Immature natural killer cell (primary cell): Measurements from ENCODE around the gene UBE2B. TPM values are rescaled to one million over a fixed set of nuclear protein-coding genes. Genes with fewer than 3 reads are reported as not detected.
A peak's percentile ranks its signal among the peaks of the same experiment; 100 is the strongest.

Source experiments
- DNase-seq, 3 donors: peaks; one replicate each; pipeline ENCODE4 v3.0.0; 2022; ENCODE audit warnings: mixed read lengths in 1 of 3
- H3K27ac Mint-ChIP-seq, 6 donors: one replicate each; pipeline ENCODE4 v1.8.0; 2020; ENCODE audit warnings: mixed read lengths in 6 of 6, mild to moderate bottlenecking in 5 of 6, inconsistent platforms in 4 of 6, moderate library complexity in 3 of 6
- H3K27me3 Mint-ChIP-seq, 3 donors: one replicate each; pipeline ENCODE4 v1.8.0; 2020 to 2021; ENCODE audit warnings: low read depth in 3 of 3, mild to moderate bottlenecking in 3 of 3, mixed read lengths in 3 of 3, moderate library complexity in 3 of 3, inconsistent platforms in 1 of 3
- H3K36me3 Mint-ChIP-seq, 3 donors: one replicate each; pipeline ENCODE4 v1.8.0; 2020; ENCODE audit warnings: mixed read lengths in 3 of 3, inconsistent platforms in 2 of 3, mild to moderate bottlenecking in 2 of 3
- H3K4me1 Mint-ChIP-seq, 2 donors: one replicate each; pipeline ENCODE4 v1.8.0; 2020; ENCODE audit warnings: inconsistent platforms in 2 of 2, mild to moderate bottlenecking in 2 of 2, mixed read lengths in 2 of 2, moderate library complexity in 1 of 2
- H3K4me3 Mint-ChIP-seq, 5 donors: one replicate each; pipeline ENCODE4 v1.8.0; 2020; ENCODE audit warnings: mild to moderate bottlenecking in 5 of 5, mixed read lengths in 5 of 5, inconsistent platforms in 3 of 5, moderate library complexity in 3 of 5
- H3K9me3 Mint-ChIP-seq, 6 donors: one replicate each; pipeline ENCODE4 v1.8.0; 2020; ENCODE audit warnings: mild to moderate bottlenecking in 6 of 6, mixed read lengths in 6 of 6, inconsistent platforms in 4 of 6, moderate library complexity in 3 of 6
- polyA plus RNA-seq, 3 donors: library from polyadenylated mRNA; unstranded; fragments of 300-500 nt; fragmentation: Illumina TruSeq; gene quantifications; one replicate each; pipeline ENCODE4 v1.2.3, GENCODE V29; 2021

The UBE2B gene
- polyA plus RNA-seq, 3 donors from 2014 or later = 44.0 to 82.8 (median 72.8) TPM

DNA sequence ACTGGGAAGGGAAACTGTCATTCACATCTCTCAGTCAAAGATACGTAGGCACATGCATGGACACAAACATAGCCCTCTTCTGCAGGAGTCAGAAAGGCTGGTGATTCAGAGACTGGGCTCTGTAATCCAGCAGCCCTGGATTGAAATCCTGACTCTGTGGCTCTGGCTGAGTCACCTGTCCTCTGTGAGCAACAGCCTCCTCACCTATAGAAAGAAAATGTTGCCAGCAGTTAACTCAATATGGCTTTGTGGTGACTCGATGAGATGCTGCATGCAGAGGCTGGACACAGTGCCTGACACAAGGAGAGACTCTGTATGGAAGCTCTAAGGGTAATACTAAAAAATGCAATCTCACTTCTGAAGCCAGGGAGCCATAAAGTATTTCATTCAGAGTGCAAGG, 64.2 kb downstream of the UBE2B start:
- no peaks in the 10 kb centered on the region for H3K9me3 Mint-ChIP-seq
- no peaks in the 10 kb centered on the region for H3K36me3 Mint-ChIP-seq
- H3K27me3 Mint-ChIP-seq = peaks cover 0 to 2% (median 1%) of the 10 kb centered on the region in 3 donors
- H3K27ac Mint-ChIP-seq = peak overlapping the region in 4 of 6 donors; percentile 56 to 91 (median 75)
- no peak overlapping the region for H3K4me3 Mint-ChIP-seq
- DNase-seq = no peak
- H3K4me1 Mint-ChIP-seq = peaks cover 15 to 18% of the 10 kb centered on the region in 2 donors

- Mint-ChIP-seq H3K27ac (peak overlapping the region; percentile 60 to 91 (median 85)), H3K9me3 (no peaks in the 10 kb centered on the region), H3K4me1 (peaks cover 15 to 18% of the 10 kb centered on the region in 2 donors), H3K36me3 (no peaks in the 10 kb centered on the region), H3K4me3 (peak overlapping the region; percentile 43 to 71 (median 65)), H3K27me3 (peaks cover 0 to 2% (median 1%) of the 10 kb centered on the region in 3 donors)
- peak; percentile 65 to 74 (median 73) for DNase-seq
Observed at GRCh38 chr5:134436523-134437339, 65.4 kb downstream of the UBE2B start.

- H3K4me1 Mint-ChIP-seq = peaks cover 15 to 18% of the 10 kb centered on the region in 2 donors
- peak overlapping the region; percentile 60 to 91 (median 85) for H3K27ac Mint-ChIP-seq
- no peaks in the 10 kb centered on the region for H3K36me3 Mint-ChIP-seq
- peak overlapping the region in 2 of 5 donors; percentile 67 to 71 for H3K4me3 Mint-ChIP-seq
- no peaks in the 10 kb centered on the region for H3K9me3 Mint-ChIP-seq
- DNase-seq = no peak
- peaks cover 0 to 2% (median 1%) of the 10 kb centered on the region in 3 donors for H3K27me3 Mint-ChIP-seq
Observed at GRCh38 chr5:134437340-134437846, 66.0 kb downstream of the UBE2B start.

GRCh38 chr5:134437847-134438581, 66.6 kb downstream of the UBE2B start:
- no peak for DNase-seq
- H3K9me3 Mint-ChIP-seq = no peaks in the 10 kb centered on the region
- peaks cover 15 to 18% of the 10 kb centered on the region in 2 donors for H3K4me1 Mint-ChIP-seq
- H3K4me3 Mint-ChIP-seq = no peak overlapping the region
- no peaks in the 10 kb centered on the region for H3K36me3 Mint-ChIP-seq
- H3K27me3 Mint-ChIP-seq = peaks cover 0 to 2% (median 1%) of the 10 kb centered on the region in 3 donors
- H3K27ac Mint-ChIP-seq = peak overlapping the region in 4 of 6 donors; percentile 49 to 88 (median 85)

- Mint-ChIP-seq H3K36me3 (no peaks in the 10 kb centered on the region), H3K4me1 (peaks cover 15 to 18% of the 10 kb centered on the region in 2 donors), H3K27ac (peak overlapping the region in 4 of 6 donors; percentile 18 to 88 (median 58)), H3K9me3 (no peaks in the 10 kb centered on the region), H3K4me3 (no peak overlapping the region), H3K27me3 (peaks cover 0 to 2% (median 1%) of the 10 kb centered on the region in 3 donors)
- DNase-seq = no peak
Observed at GRCh38 chr5:134438721-134439123, 67.4 kb downstream of the UBE2B start.

GRCh38 chr5:134439210-134439654, 67.9 kb downstream of the UBE2B start:
- Mint-ChIP-seq H3K36me3 (no peaks in the 10 kb centered on the region), H3K9me3 (no peaks in the 10 kb centered on the region), H3K27me3 (peaks cover 0 to 2% (median 1%) of the 10 kb centered on the region in 3 donors), H3K4me1 (peaks cover 15 to 18% of the 10 kb centered on the region in 2 donors), H3K4me3 (no peak overlapping the region), H3K27ac (peak overlapping the region in 3 of 6 donors; percentile 31 to 69 (median 49))
- no peak for DNase-seq

DNA sequence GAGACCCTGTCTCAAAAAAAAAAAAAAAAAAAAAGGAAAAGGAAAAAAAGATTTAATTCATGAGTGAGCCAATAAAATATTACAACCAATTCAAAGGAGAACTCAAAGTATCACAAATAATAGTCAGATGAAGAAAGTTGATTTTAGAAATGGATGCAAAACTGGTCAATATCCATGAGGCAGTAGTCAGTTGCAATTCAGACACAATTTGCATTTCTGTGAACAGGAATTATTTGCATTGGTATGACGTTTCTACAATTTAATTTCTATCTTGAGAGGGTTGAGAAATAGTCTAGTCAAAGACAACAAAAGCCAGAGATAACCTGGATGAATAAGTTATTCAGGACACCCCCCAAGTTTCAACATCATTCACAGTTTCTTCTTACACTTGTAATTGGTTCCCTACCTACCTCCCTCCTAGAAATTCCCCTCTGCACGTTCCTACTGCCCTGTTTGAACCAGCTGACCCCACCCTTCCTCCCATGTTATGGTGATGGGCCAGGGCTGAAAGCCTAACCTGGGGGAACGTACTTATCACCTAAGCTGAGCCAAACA, 68.9 kb downstream of the UBE2B start:
- peaks cover 0 to 2% (median 1%) of the 10 kb centered on the region in 3 donors for H3K27me3 Mint-ChIP-seq
- no peaks in the 10 kb centered on the region for H3K36me3 Mint-ChIP-seq
- DNase-seq = no peak
- H3K4me3 Mint-ChIP-seq = no peak overlapping the region
- no peaks in the 10 kb centered on the region for H3K9me3 Mint-ChIP-seq
- H3K27ac Mint-ChIP-seq = peak overlapping the region in 1 of 6 donors; percentile 29
- H3K4me1 Mint-ChIP-seq = peaks cover 15 to 18% of the 10 kb centered on the region in 2 donors

Other genes with a start within 250 kb of the UBE2B start
- gene SKP1, start 194.6 kb upstream of the UBE2B start, polyA plus RNA-seq = 1,000 to 10,000 TPM in 2 of 3 donors, 100 to 1,000 TPM in 1; 955 to 1,349 (median 1,131) TPM
- gene PPP2CA, start 145.5 kb upstream of the UBE2B start, polyA plus RNA-seq = 100 to 1,000 TPM; 225 to 259 (median 254) TPM
- 1 to 10 TPM in 1 of 3 donors, under 1 TPM in 2; 0.46 to 1.6 (median 0.51) TPM for gene CDKL3, start 4.4 kb upstream of the UBE2B start, polyA plus RNA-seq
- 10 to 100 TPM; 23.3 to 37.6 (median 30.0) TPM for gene CDKN2AIPNL, start 40.3 kb downstream of the UBE2B start, polyA plus RNA-seq
- gene JADE2, start 154.1 kb downstream of the UBE2B start, polyA plus RNA-seq = 10 to 100 TPM; 10.1 to 48.9 (median 23.0) TPM